HG03060 (cell line): ENCODE data around the gene PCYT1A.
"Not testable (repeated sequence)": the region's sequence is repeated elsewhere in the genome, so short reads cannot be mapped to it uniquely, and the experiment has no call there.

Experiments
- ATAC-seq: cut with Tn5 transposase; IDR thresholded peaks from one replicate; pipeline ENCODE4 v1.9.1; 2021; ENCODE audit warnings: low read depth, moderate number of reproducible peaks; ENCODE audit not compliant: unreplicated experiment

The PCYT1A gene

DNA sequence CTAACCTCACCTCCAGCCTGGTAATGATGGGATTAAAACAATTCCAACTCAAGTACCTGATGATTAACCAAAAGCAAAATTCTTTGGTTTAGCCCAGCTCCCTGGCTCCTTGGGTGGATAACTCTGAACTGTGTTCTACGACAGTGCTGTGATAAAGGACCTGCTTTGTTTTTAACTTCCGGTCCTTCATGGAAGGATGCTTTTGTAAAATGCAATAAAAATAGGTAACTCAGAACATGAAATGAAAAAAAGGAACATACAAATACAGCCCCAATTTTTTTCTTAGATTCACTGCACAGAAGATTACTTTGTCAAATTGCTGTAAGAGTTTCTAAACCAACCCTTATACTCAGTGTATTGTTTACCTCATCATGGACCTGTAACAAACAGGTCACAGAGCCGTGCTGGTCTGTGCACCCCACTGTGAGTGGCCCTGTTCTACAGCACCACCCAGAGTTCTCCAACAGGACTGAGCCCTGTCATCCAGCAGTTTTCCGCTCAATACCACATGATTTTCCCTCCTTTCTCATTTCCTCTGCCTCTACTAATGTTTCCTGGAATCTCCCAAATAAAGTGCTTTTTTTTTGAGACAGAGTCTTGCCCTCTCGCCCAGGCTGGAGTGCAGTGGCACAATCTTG is 4.9 kb upstream of the PCYT1A start:
- ATAC-seq = no peak

DNA sequence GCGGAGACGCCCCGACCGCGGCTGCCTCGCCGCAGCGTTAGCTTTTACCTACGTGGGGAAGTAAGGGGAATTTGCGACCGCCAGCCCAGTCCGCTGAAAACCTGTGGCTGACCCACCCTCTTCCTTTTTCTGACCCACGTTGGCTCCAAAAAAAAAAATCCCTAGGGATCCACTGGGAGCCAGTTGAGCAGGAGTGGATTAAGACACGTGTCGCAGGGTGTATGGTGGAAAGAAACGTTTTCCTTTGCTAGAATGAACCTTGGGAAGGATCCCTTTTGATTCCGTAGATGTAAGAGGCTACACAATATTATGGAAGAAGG is 575 bp upstream of the PCYT1A start:
- ATAC-seq = no peak

DNA sequence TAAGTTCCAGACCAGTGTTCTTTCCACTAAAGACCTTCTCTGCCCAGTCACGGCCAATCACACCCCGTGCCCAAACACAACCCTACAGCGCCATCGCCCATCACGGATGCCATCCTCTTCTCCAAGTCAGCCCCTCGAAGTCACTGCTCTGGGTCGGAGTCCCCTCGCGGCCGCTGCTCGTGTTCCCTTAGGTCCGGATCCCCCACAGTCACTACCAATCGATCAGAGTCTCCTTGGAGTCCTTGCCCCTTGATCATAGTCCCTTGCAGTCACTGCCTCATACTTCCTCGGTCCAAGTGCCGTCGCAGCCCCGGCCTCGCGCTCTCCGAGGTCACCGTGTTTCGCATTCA is 461 bp downstream of the PCYT1A start:
- no peak for ATAC-seq

DNA sequence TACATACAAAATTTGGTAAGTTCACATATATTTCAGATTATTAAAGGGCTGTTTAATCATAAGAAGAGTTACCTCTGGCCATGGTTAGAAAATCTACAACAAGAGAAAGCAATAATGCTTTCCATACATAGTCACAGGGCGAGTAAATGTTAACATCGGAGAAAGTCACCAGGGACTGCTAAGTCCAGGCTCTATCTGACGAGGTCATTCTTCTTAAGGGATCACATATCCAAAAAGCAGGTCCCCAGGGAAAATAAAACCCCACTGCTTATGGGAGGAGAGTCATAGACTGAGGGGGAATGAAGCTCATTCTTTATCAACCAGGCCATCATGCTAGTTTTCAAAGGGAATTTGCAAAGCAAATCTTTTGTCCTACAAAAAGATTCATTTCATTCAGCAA is 3.1 kb downstream of the PCYT1A start:
- ATAC-seq = no peak

DNA sequence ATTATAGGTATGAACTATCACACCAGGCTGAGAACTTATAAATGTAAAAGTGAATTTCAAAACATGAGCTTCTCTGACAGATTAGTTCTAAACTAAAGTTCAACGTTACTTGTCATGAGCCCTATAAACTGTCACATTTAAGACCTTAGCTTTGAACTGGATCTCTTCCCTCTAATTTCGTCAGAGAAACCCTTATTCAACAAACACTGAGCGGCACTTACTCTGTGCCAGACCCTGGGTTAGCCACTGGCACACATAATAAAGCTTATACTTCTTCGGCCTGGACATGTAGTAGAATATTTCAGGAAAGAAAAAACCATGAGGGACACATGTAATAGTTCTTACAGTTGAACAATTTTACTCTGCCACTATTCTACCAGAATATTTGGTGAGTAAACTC is 5.6 kb downstream of the PCYT1A start:
- no peak for ATAC-seq

DNA sequence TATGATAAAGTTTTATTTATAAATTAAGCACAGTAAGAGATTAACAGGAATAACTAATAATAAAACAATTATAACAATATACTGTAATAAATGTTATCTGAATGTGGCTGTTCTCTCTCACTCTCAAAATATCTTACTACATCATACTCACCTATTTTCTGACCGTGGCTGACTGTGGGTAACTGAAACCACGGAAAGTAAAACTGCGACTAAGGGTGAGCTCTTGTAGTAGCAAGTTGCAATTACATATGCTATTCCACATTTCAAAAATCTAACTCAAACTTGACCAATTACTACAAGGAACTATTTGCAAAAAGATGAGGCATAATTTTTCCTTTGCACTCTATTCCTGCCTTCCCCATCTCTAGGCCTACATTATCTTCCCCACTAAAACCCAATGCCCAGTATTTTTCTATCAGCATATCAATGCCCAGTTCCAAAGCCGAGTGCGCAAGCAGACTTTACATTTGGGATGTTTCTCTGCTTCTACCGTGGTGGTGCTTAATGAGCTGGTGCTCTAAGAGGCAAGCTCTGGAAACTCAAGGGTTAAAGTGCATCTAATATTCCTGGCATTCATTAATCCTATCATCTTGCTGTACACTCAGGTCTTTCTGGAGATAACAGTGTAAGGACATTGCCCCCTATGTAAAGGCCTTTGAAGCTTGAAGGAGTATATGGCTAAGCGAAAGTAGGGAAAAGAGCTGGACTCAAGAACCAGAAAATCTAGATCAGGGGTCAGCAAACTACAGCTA is 6.7 kb downstream of the PCYT1A start:
- no peak for ATAC-seq

DNA sequence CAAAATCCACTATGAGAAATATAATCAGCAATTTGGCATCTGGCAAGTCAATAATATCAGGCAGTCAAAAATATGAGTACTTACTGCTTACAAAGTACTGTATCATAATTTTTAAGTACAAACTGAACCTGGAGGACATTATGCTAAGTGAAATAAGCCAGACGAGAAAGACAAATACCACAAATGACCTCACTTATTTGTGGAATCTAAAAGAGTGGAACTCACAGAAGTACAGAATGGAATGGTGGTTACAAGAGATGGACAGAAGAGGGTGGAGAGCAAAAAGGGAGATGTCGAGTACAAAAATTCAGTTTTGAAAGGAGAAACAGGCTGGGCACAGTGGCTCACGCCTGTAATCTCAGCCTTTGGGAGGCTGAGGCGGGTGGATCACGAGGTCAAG is 12.4 kb downstream of the PCYT1A start:
- ATAC-seq = no peak

DNA sequence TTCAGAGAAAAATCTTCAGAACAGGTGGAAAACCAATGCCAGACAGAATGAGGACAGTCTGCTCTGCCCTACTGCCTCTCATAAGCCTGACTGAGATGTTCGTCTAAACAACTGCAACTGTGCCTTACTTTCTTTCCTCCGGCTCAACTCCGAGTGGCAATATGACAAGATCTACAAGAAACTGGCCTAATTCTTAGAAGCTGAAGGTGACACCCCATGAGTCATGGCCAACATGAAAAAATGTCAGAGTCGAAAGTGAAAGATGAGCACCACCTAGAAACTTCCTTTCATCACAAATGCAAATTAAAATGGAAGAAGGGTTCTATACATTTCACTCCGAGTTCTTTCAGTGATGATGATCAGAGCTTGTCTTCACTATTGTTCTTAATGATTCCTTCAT is 12.9 kb downstream of the PCYT1A start:
- peak; percentile 51 for ATAC-seq

DNA sequence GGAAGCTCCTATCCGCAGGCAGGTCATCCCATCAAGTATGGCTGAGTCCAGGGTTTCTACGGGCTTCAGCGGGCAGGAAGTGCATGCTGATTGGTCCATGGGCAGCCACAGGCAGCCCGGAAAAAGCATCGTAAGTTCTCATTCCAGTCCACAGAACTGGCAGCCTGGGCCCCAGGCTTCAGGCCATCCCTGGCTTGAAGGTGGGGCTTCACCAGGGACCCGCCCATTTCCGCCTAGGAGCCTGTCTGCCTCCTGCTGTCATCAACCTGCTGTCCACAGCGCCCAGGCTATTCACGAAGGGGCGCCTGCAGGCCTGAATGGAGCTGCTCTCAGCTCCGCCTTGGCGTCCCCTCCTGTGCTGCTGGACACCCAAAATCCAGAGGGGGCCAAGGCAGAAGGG is 13.9 kb downstream of the PCYT1A start:
- ATAC-seq = no peak

DNA sequence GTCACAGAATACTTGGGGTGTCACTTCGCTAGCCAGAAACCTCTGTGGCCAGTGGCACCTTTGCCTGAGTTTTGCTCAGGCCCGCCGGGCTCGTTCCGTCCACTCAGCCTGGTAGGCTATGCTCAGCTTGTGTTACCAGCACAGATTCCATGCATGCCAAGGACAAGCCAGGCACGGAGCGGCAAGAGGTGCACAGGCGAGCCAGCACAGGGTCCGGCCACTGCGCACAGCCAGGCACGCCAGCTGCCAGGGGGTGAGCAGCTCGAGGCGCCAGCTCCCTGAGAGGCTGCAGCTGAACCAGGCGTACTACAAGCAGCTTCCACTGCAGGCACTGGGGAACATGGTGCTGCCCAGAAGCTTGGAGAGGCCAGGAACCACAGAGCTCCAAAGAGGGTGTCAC is 14.7 kb downstream of the PCYT1A start:
- ATAC-seq = no peak

DNA sequence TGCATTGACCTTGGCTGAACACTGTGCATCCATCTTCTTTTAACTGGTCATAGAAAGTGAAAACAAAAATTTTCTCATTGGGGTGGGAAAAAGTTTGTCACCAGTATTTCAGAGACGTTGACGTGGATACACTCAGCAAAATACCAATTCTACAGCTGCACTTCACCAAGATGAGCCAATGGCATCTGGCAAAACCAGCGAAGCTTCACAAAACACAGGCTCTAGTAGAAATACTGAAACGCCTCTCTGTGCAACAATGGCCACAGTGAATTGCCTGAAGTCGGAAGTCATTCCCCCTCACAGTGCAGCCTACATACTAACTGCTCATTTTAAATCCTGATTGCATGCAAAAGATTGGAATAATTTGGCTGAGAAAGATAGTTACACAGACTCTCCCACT is 17.0 kb downstream of the PCYT1A start:
- no peak for ATAC-seq

DNA sequence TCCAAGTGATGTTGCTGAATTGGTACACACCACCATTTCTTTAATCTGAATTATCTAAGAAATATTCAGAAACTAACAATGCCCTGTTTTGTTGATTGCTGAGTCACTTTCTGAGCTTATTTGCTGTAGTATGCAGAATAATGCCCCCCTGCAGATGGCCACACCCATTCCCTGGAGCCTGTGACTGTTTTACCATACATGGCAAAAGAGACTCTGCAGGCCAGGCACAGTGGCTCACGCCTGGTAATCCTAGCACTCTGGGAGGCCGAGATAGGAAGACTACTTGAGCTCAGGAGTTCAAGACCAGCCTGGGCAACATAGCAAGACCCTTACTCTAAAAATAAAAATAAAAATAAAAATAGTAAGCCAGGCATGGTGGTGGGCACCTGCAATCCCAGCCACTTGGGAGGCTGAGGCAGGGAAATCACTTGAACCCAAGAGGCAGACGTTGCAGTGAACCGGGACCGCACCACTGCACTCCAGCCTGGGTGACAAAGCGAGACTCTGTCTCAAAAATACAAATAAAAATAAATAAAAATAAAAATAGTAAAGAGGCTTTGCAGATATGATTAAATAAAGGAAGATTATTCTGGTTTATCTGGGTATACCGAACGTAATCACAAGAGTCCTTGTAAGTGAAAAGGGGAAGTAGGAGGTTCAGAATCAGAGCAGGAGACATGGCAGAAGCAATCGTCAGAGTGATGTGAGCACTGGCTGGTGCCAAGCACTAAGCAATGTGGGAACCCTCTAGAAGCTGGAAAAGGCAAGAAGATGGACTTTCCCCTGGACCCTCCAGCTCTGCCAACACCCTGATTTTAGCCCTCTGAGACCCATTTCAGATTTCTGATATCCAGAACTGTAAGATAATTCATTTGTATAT is 19.0 kb downstream of the PCYT1A start:
- no peak for ATAC-seq

DNA sequence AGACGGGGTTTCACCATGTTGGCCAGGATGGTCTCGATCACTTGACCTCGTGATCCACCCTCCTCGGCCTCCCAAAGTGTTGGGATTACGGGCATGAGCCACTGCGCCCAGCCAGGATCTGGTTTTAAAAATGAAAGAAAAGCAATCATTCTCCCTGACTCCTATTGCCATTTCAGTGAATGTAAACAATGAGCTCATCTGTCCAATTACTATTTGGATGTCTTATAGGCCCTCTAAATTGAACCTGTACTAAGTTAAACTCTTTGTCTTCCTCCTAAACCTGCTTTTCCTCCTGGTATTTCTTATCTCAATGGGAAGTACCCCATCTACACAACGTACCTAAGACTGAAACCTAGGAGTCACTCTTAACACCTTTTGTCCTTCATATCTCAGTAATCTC is 23.7 kb downstream of the PCYT1A start:
- ATAC-seq = no peak

DNA sequence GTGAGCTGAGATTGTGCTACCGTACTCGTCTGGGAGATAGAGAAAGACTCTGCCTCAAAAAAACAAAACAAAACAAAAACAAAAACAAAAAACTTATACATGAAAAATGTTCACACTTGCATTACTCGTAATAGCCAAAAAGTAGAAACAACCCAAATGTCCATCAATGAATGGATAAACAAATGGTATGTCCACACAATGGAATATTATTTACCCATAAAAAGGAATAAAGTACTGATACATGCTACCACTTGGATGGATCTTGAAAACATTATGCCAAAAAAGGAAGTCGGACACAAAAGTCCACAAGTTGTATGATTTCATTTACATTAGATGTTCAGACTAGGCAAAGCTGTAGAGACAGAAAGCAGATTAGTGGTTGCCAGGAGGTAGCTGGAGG is 26.7 kb downstream of the PCYT1A start:
- ATAC-seq = no peak

DNA sequence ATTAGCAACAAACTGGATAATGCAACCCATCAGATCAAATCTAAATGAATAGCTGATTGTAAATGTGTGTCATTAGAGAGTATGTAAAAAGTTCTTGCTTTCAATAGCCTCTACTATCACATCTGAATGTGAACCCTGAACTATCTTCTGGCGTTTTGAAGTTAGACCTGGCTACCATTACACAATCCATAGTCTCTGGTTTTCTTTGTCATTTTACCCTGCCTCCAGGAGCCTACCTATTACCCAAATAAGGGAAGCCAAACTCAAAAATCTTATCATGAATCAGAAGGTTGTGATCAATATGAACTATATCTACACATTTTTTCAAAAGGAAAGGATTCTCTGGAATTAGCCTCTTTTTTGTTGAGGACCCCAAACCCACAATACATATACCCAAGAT is 31.8 kb downstream of the PCYT1A start:
- no peak for ATAC-seq

DNA sequence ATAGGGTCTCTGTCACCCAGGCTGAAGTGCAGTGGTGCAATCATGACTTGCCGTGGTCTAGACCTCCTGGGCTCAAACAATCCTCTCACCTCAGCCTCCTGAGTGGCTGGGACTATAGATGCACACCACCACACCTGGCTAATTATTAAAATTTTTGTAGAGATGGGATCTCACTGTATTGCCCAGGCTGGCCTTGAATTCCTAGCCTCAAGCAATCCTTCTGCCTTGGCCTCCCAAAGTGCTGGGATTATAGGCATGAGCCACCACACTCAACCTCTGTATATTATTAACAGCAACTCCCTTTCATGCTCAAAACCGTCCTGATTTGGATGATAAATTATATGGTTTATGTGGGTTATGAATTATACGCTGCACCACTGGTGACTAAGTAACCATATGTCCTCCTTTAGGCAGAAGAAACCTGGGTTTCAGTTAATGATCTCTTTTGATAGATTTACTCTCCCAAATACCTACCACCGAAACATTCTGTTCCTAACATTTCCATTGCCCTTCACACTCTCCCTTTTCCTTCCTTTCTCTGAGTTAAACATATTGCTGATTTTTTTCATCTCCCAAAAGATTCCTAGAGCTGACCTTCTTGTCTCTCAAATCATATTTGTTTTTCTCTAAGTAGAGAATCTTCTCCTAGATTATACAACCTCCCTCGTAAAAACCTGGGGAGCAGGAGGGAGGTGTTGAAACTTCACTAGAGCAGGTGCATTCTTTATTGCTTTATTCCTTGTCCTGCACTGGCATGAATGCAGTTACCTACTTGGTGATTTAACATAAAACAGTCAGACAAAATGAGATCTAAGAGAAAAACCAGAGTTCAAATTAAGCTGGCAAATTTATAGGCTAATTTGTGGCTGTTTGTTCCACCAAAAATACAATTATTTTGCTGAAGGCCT is 32.9 kb downstream of the PCYT1A start:
- no peak for ATAC-seq

DNA sequence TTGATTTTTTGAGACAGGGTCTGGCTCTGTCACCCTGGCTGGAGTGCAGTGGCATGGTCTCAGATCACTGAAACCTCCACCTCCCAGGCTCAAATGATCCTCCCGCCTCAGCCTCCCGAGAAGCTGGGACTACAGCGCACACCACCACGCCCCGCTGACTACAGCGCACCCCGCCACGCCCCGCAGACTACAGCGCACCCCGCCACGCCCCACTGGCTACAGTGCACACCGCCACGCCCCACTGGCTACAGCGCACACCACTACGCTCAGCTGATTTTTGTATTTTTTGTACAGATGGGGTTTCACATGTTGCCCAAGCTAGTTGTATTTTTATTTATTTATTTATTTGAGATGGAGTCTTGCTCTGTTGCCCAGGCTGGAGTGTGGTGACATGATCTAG is 35.6 kb downstream of the PCYT1A start:
- ATAC-seq = no peak

DNA sequence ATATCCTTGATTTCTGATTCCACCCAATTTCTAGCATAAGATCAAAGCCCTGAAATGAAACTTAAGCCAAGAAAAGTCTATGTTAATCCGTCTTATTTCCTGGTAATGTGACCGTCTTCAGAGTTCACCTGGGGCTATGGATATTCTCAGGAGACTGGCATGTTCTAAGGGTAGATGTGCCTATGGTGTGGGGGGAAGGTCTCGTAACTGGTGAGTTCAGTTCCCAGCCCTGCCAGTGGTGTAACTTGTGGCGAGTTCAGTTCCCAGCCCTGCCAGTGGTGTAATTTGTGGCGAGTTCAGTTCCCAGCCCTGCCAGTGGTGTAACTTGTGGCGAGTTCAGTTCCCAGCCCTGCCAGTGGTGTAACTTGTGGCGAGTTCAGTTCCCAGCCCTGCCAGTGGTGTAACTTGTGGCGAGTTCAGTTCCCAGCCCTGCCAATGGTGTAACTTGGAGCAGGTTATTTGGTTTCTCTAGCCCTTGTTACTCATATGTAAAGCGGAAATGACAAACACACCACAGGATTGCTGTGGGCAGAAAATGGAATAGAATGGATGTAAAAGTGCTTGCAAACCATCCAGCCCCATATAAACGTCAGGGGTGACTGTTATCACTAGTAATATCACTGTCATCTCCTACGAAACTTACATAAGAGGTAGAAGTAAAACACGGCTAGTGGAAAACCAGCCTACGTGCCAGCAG is 40.8 kb downstream of the PCYT1A start:
- ATAC-seq = no peak

DNA sequence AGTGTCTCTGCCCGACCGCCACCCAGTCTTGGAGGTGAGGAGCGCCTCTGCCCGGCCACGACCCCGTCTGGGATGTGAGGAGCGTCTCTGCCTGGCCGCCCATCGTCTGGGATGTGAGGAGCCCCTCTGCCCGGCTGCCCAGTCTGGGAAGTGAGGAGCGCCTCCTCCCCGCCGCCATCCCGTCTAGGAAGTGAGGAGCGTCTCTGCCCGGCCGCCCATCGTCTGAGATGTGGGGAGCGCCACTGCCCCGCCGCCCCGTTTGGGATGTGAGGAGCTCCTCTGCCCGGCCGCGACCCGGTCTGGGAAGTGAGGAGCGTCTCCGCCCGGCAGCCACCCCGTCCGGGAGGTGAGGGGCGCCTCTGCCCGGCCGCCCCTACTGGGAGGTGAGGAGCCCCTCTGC is 43.4 kb downstream of the PCYT1A start:
- not testable (repeated sequence) for ATAC-seq

DNA sequence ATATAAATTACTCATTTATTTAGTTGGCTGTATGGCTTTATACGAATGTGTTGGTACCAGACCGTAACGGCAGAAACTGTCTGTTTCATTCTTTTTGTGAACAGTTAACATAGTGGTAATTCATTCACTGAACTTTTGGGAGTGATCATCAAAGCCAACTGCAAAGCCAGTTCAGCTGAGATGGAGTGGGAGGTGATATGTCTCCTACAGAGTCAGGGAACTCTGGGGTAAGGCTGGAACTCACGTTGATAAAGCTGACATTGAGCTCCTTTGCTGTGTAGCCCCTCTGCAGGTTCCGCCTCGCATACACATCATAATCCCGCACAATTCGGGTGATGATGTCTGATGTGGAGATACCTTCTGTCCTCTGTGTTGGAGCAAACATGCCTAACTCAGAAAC is 45.8 kb downstream of the PCYT1A start:
- ATAC-seq = no peak
